SK-N-SH treated with all-trans-retinoic acid at 6 μM for 48 hours (cell line): Measurements from ENCODE around the gene SMYD3.

ENCODE experiments used
- ATAC-seq: fragments of 200-7000 bp; cut with Tn5 transposase; 3 replicates; pipeline ENCODE4 v1.9.1; 2020; ENCODE audit warnings: mild to moderate bottlenecking, moderate library complexity
- BACH2 ChIP-seq: fragments of 250-450 bp; sonication (Bioruptor Pico); IDR thresholded peaks from 2 replicates; pipeline ENCODE4 v1.9.0; 2021; ENCODE audit warnings: mild to moderate bottlenecking, borderline replicate concordance
- CREB5 ChIP-seq: fragments of 250-450 bp; sonication (Bioruptor Pico); IDR thresholded peaks from 2 replicates; pipeline ENCODE4 v1.5.1; 2020; ENCODE audit warnings: low read depth, mild to moderate bottlenecking, moderate library complexity
- CSDC2 ChIP-seq: fragments of 250-450 bp; sonication (Bioruptor Pico); IDR thresholded peaks from 2 replicates; pipeline ENCODE4 v1.5.0; 2020; ENCODE audit warnings: mild to moderate bottlenecking, moderate library complexity
- CSRNP3 ChIP-seq: fragments of 250-450 bp; sonication (Bioruptor Pico); IDR thresholded peaks from 2 replicates; pipeline ENCODE4 v1.5.1; 2021; ENCODE audit warnings: mild to moderate bottlenecking, moderate library complexity
- ESRRG ChIP-seq: fragments of 250-450 bp; sonication (Bioruptor Pico); IDR thresholded peaks from 2 replicates; pipeline ENCODE4 v1.6.1; 2021; ENCODE audit warnings: mild to moderate bottlenecking
- GLIS3 ChIP-seq: fragments of 250-450 bp; sonication (Bioruptor Pico); IDR thresholded peaks from 2 replicates; pipeline ENCODE4 v1.5.0; 2020; ENCODE audit warnings: mild to moderate bottlenecking, moderate library complexity
- ISL1 ChIP-seq: fragments of 250-450 bp; sonication (Bioruptor Pico); IDR thresholded peaks from 2 replicates; pipeline ENCODE4 v2.1.2; 2022; ENCODE audit warnings: mild to moderate bottlenecking, moderate library complexity
- OSR1 ChIP-seq: fragments of 250-450 bp; sonication (Bioruptor Pico); IDR thresholded peaks from 2 replicates; pipeline ENCODE4 v1.8.0; 2022; ENCODE audit warnings: moderate library complexity, mild to moderate bottlenecking, inconsistent platforms
- PATZ1 ChIP-seq: fragments of 250-450 bp; sonication (Bioruptor Pico); IDR thresholded peaks from 2 replicates; pipeline ENCODE4 v1.8.0; 2020; ENCODE audit warnings: mild to moderate bottlenecking, moderate library complexity, borderline replicate concordance
- POU6F1 ChIP-seq: fragments of 250-450 bp; sonication (Bioruptor Pico); IDR thresholded peaks from 2 replicates; pipeline ENCODE4 v1.8.0; 2021; ENCODE audit warnings: low read depth, mild to moderate bottlenecking, moderate library complexity, borderline replicate concordance
- PPARA ChIP-seq: fragments of 250-450 bp; sonication (Bioruptor Pico); IDR thresholded peaks from 2 replicates; pipeline ENCODE4 v1.5.0; 2020; ENCODE audit warnings: mild to moderate bottlenecking, borderline replicate concordance
- RARB ChIP-seq: fragments of 250-450 bp; sonication (Bioruptor Pico); IDR thresholded peaks from 2 replicates; pipeline ENCODE4 v1.8.0; 2021; ENCODE audit warnings: mild to moderate bottlenecking, moderate library complexity
- SNAI2 ChIP-seq: fragments of 250-450 bp; sonication (Bioruptor Pico); IDR thresholded peaks from 2 replicates; pipeline ENCODE4 v1.5.0; 2020; ENCODE audit warnings: mild to moderate bottlenecking, moderate library complexity
- TCF4 ChIP-seq: fragments of 250-450 bp; sonication (Bioruptor Pico); IDR thresholded peaks from 2 replicates; pipeline ENCODE4 v1.8.0; 2021; ENCODE audit warnings: mild to moderate bottlenecking, moderate library complexity, borderline replicate concordance
- TOX ChIP-seq: fragments of 250-450 bp; sonication (Bioruptor Pico); IDR thresholded peaks from 2 replicates; pipeline ENCODE4 v1.8.0; 2021; ENCODE audit warnings: mild to moderate bottlenecking, moderate library complexity, borderline replicate concordance
- TSHZ2 ChIP-seq: fragments of 250-450 bp; sonication (Bioruptor Pico); IDR thresholded peaks from 2 replicates; pipeline ENCODE4 v1.5.0; 2020; ENCODE audit warnings: mild to moderate bottlenecking, moderate library complexity
- ZC3H10 ChIP-seq: fragments of 250-450 bp; sonication (Bioruptor Pico); IDR thresholded peaks from 2 replicates; pipeline ENCODE4 v1.5.1; 2021; ENCODE audit warnings: mild to moderate bottlenecking, moderate library complexity
- ZFP30 ChIP-seq: fragments of 450-650 bp; formaldehyde crosslinking; IDR thresholded peaks from 2 replicates; pipeline ENCODE4 v1.5.0; 2022; ENCODE audit warnings: mild to moderate bottlenecking, moderate library complexity
- ZNF565 ChIP-seq: fragments of 450-650 bp; formaldehyde crosslinking; conservative IDR thresholded peaks from 2 replicates; pipeline ENCODE4 v1.5.0; 2020; ENCODE audit warnings: low read depth, mild to moderate bottlenecking, moderate library complexity

Gene SMYD3

GRCh38 chr1:246048693-246049092 lies 458.4 kb downstream of the SMYD3 start:
- no peak for TF ChIP-seq ZC3H10 (CRISPR knock-in tag)
- no peak for TF ChIP-seq GLIS3
- peak; percentile 2; the same call in 1 of the 2 replicates for TF ChIP-seq TCF4 (CRISPR knock-in tag)
- TF ChIP-seq PATZ1 = no peak
- TF ChIP-seq SNAI2 (CRISPR knock-in tag) = no peak
- TF ChIP-seq BACH2 (CRISPR knock-in tag) = no peak
- no peak for TF ChIP-seq CSRNP3 (CRISPR knock-in tag)
- no peak for ATAC-seq

- peak; percentile 27; the same call in 2 of the 3 replicates for ATAC-seq
- TF ChIP-seq GLIS3 = no peak
- no peak for TF ChIP-seq POU6F1 (CRISPR knock-in tag)
Observed at GRCh38 chr1:246043556-246043955, 463.5 kb downstream of the SMYD3 start.

- no peak for ATAC-seq
- TF ChIP-seq ISL1 (CRISPR knock-in tag) = no peak
- no peak for TF ChIP-seq CSDC2
- TF ChIP-seq ZFP30 (CRISPR knock-in tag) = no peak
- no peak for TF ChIP-seq CREB5 (CRISPR knock-in tag)
- no peak for TF ChIP-seq ESRRG (CRISPR knock-in tag)
- TF ChIP-seq TSHZ2 (CRISPR knock-in tag) = no peak
- no peak for TF ChIP-seq GLIS3
- no peak for TF ChIP-seq ZC3H10 (CRISPR knock-in tag)
- TF ChIP-seq ZNF565 = no peak
- no peak for TF ChIP-seq TCF4 (CRISPR knock-in tag)
- TF ChIP-seq TOX = no peak
- TF ChIP-seq RARB (CRISPR knock-in tag) = no peak
- TF ChIP-seq BACH2 (CRISPR knock-in tag) = no peak
- no peak for TF ChIP-seq OSR1
Observed at GRCh38 chr1:246041360-246041759, 465.7 kb downstream of the SMYD3 start.

- ATAC-seq = no peak
- no peak for TF ChIP-seq SNAI2 (CRISPR knock-in tag)
- no peak for TF ChIP-seq RARB (CRISPR knock-in tag)
- TF ChIP-seq ZFP30 (CRISPR knock-in tag) = no peak
- no peak for TF ChIP-seq CSRNP3 (CRISPR knock-in tag)
- no peak for TF ChIP-seq PATZ1
- TF ChIP-seq TOX = no peak
- no peak for TF ChIP-seq PPARA
- no peak for TF ChIP-seq CSDC2
- TF ChIP-seq POU6F1 (CRISPR knock-in tag) = no peak
Observed at GRCh38 chr1:246040200-246040890, 466.7 kb downstream of the SMYD3 start.
